T-helper 2 cell treated with Interferon-gamma antibody and Interleukin-4, amounts not matched to agents 5 μg/mL and 100 μg/mL, for 36 hours (primary cell): ENCODE data around the gene KCNQ1.
"Not testable (repeated sequence)": the region's sequence is repeated elsewhere in the genome, so short reads cannot be mapped to it uniquely, and the experiment has no call there.

Source experiments
- DNase-seq: peaks from one replicate; pipeline ENCODE4 v3.0.0; 2021; ENCODE audit warnings: low spot score
- H3K27ac Mint-ChIP-seq: one replicate; pipeline ENCODE4 v1.8.0; 2021; ENCODE audit warnings: mild to moderate bottlenecking, mixed read lengths
- H3K27me3 Mint-ChIP-seq: one replicate; pipeline ENCODE4 v1.8.0; 2021; ENCODE audit warnings: low read depth, mixed read lengths
- H3K36me3 Mint-ChIP-seq: one replicate; pipeline ENCODE4 v1.8.0; 2021; ENCODE audit warnings: low read depth, mixed read lengths
- H3K4me1 Mint-ChIP-seq: one replicate; pipeline ENCODE4 v1.8.0; 2021; ENCODE audit warnings: low read depth, mixed read lengths
- H3K4me3 Mint-ChIP-seq: one replicate; pipeline ENCODE4 v1.8.0; 2022; ENCODE audit warnings: mild to moderate bottlenecking, moderate library complexity, mixed read lengths
- H3K9me3 Mint-ChIP-seq: one replicate; pipeline ENCODE4 v1.8.0; 2021; ENCODE audit warnings: mixed read lengths

KCNQ1 gene

DNA sequence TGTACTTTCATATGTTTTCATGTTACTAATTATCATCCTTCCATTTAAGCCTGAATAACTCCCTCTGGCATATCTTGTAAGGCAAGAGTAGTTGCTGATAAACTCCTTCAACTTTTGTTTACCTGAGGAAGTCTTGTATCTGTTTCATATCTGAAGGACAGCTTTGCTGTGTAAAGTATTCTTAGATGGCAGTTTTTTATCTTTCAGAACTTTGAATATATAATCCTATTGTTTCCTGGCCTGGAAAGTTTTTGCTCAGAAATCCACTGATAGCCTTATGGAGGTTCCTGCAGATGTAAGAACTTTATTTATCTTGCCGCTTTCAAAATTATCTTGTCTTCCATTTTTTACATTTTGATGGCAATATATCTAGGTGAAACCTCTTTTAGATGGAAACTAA lies 185.9 kb downstream of the KCNQ1 start:
- H3K36me3 Mint-ChIP-seq, result peaks cover 7% of the 10 kb centered on the region
- H3K27ac Mint-ChIP-seq, result no peak overlapping the region
- H3K27me3 Mint-ChIP-seq, result no peaks in the 10 kb centered on the region
- no peak overlapping the region for H3K4me3 Mint-ChIP-seq
- H3K9me3 Mint-ChIP-seq, result peaks cover 46% of the 10 kb centered on the region
- no peak for DNase-seq
- H3K4me1 Mint-ChIP-seq, result no peaks in the 10 kb centered on the region

DNA sequence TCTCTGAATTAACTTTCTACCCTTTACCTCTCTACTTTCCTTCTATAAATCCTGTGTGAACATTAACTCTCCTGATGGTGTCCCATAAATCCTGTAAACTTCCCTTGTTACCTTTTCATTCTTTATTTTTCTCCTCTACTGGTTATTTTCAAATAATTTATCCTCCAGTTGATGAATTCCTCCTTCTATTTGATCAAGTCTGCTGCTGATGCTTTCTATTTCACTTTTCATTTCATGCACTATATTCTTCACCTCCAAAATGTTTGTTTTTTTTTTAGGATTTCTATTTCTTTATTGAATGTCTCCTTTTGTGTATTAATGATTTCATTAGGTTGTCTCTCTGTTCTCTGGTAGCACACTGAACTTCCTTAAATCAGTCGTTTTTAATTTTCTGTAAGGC lies 186.4 kb downstream of the KCNQ1 start:
- Mint-ChIP-seq H3K9me3 (peaks cover 46% of the 10 kb centered on the region), H3K36me3 (peaks cover 7% of the 10 kb centered on the region)
- no peak for DNase-seq

DNA sequence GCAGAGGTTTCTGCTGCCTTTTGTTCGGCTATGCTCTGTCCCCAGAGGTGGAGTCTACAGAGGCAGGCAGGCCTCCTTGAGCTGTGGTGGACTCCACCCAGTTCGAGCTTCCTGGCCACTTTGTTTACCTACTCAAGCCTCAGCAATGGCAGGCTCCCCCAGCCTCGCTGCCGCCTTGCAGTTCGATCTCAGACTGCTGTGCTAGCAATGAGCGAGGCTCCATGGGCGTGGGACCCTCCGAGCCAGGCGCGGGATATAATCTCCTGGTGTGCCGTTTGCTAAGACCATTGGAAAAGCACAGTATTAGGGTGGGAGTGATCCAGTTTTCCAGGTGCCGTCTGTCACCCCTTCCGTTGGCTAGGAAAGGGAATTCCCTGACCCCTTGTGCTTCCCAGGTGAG lies 195.0 kb downstream of the KCNQ1 start:
- not testable (repeated sequence) for H3K4me3 Mint-ChIP-seq, H3K27ac Mint-ChIP-seq, H3K27me3 Mint-ChIP-seq, H3K36me3 Mint-ChIP-seq, DNase-seq, H3K4me1 Mint-ChIP-seq
- H3K9me3 Mint-ChIP-seq, result peaks cover 58% of the 10 kb centered on the region

More for the DNA sequence above, 186.4 kb downstream of the KCNQ1 start:
- H3K4me1 Mint-ChIP-seq, result no peaks in the 10 kb centered on the region
- H3K27ac Mint-ChIP-seq, result no peak overlapping the region
- no peak overlapping the region for H3K4me3 Mint-ChIP-seq
- H3K27me3 Mint-ChIP-seq, result no peaks in the 10 kb centered on the region

DNA sequence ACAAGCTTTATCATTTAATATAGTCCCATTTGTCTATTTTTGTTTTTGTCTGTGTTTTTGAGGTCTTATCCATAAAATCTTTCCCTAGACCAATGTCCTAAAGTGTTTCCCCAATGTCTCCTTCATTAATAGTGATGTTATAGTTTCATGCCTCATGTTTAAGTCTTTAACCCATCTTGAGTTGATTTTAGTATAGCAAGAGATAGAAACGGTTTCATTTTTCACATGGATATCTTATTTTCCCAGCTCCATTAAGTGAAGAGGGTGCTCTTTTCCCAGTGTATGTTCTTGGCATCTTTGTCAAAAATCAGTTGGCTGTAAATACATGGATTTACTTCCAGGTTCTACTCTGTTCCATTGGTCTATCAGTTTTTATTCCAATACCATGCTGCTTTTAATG lies 196.8 kb downstream of the KCNQ1 start:
- Mint-ChIP-seq H3K4me1 (no peaks in the 10 kb centered on the region), H3K27me3 (no peaks in the 10 kb centered on the region), H3K36me3 (peaks cover 2% of the 10 kb centered on the region), H3K9me3 (peaks cover 60% of the 10 kb centered on the region), H3K4me3 (no peak overlapping the region), H3K27ac (no peak overlapping the region)
- DNase-seq, result no peak

DNA sequence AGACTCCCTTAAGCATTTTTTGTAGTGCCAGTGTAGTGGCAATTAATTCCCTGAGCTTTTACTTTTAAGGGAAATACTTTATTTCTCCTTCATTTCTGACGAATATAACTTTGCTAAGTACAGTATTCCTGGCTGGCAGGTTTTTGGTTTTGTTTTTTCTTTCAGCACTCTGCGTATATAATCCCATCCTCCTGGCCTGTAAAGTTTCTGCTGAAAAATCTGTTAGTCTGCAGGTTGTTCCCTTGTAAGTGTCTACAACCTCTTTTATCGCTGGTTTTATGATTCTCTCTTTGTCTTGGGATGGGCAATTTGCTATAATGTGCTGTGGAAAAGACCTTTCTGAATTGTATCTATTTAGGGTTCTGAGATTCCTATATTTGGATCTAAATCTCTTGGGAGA lies 198.9 kb downstream of the KCNQ1 start:
- Mint-ChIP-seq H3K4me1 (no peaks in the 10 kb centered on the region), H3K27me3 (no peaks in the 10 kb centered on the region), H3K36me3 (peaks cover 2% of the 10 kb centered on the region), H3K4me3 (no peak overlapping the region), H3K27ac (no peak overlapping the region), H3K9me3 (peaks cover 71% of the 10 kb centered on the region)
- no peak for DNase-seq

DNA sequence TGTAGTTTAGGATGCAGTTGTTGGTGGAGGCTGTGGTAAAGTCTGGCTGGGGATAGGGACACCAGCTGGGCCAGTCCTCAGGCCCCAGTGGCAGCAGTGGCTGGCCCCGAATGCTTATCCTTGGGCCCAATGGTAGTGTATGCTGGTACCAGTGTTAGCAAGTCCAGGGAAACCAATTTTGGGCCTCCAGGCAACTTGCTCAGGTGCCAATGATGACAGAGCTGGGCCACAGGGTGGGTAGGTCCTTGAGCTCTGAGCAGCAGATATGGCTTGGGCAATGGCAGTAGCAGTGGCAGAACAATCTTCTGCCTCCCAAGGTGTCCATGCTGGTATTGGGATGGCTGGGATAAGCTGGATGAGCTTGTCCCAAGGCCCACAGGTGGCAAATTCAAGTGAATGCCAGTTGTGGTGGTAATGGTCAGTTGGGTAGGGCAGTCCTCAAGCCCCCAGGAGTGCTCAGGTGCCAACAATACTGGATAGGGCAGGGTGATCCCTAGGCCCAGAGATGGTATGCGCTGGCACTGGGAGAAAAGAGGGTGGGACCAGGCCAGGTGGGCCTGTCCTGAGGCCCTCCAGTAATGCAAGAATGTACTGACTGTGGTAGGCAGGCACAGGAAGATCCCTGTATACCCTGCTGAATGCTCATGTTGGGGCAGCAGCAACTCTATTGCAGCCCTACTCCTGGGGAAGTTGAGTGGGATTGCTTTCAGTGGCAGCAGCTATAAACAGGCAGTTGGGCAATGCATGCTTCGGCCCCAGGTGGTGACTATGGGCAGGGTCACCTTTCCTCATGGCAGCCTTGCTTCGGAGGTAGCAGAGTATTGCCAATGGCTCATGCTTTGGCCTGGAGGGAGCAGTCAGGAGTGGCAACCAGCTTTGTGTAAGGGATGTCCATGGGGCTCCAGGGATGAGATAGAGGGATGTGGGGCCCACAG lies 200.3 kb downstream of the KCNQ1 start:
- Mint-ChIP-seq H3K4me1 (no peaks in the 10 kb centered on the region), H3K27ac (no peak overlapping the region), H3K4me3 (no peak overlapping the region), H3K27me3 (no peaks in the 10 kb centered on the region), H3K36me3 (peaks cover 2% of the 10 kb centered on the region), H3K9me3 (peaks cover 77% of the 10 kb centered on the region)
- DNase-seq, result no peak

- no peaks in the 10 kb centered on the region for H3K4me1 Mint-ChIP-seq
- no peaks in the 10 kb centered on the region for H3K27me3 Mint-ChIP-seq
- H3K36me3 Mint-ChIP-seq, result no peaks in the 10 kb centered on the region
- no peak overlapping the region for H3K4me3 Mint-ChIP-seq
- DNase-seq, result no peak
- no peak overlapping the region for H3K27ac Mint-ChIP-seq
- H3K9me3 Mint-ChIP-seq, result peaks cover 77% of the 10 kb centered on the region
These were observed 200.9 kb downstream of the KCNQ1 start for GRCh38 chr11:2645779-2646118.

- H3K27ac Mint-ChIP-seq, result no peak overlapping the region
These were observed 202.4 kb downstream of the KCNQ1 start for GRCh38 chr11:2647167-2647566.

DNA sequence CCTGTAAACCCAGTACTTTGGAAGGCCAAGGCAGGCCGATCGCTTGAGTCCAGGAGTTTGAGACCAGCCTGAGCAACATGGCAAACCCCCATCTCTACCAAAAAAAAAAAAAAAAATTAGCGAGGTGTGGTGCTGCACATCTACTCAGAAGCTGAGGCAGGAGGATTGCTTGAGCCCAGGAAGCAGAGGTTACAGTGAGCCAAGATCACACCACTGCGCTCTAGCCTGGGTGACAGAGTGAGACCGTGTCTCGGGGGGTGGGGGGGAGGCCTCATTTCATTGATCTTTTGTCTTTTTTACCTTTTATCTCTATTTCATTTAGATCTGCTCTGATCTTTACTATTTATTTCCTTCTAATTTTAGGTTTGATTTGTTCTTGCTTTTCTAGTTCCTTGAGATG lies 203.1 kb downstream of the KCNQ1 start:
- peaks cover 71% of the 10 kb centered on the region for H3K9me3 Mint-ChIP-seq
- H3K27ac Mint-ChIP-seq, result no peak overlapping the region
- H3K27me3 Mint-ChIP-seq, result no peaks in the 10 kb centered on the region
- H3K36me3 Mint-ChIP-seq, result peaks cover 2% of the 10 kb centered on the region
- no peak for DNase-seq
- no peaks in the 10 kb centered on the region for H3K4me1 Mint-ChIP-seq
- H3K4me3 Mint-ChIP-seq, result no peak overlapping the region

More at GRCh38 chr11:2647167-2647566, 202.4 kb downstream of the KCNQ1 start:
- Mint-ChIP-seq H3K27me3 (no peaks in the 10 kb centered on the region), H3K9me3 (peaks cover 74% of the 10 kb centered on the region), H3K36me3 (no peaks in the 10 kb centered on the region), H3K4me1 (no peaks in the 10 kb centered on the region), H3K4me3 (no peak overlapping the region)
- no peak for DNase-seq

GRCh38 chr11:2649400-2649799 lies 204.6 kb downstream of the KCNQ1 start:
- no peak overlapping the region for H3K27ac Mint-ChIP-seq
- H3K4me1 Mint-ChIP-seq, result no peaks in the 10 kb centered on the region
- H3K9me3 Mint-ChIP-seq, result peaks cover 56% of the 10 kb centered on the region
- H3K27me3 Mint-ChIP-seq, result no peaks in the 10 kb centered on the region
- peaks cover 2% of the 10 kb centered on the region for H3K36me3 Mint-ChIP-seq
- DNase-seq, result no peak
- no peak overlapping the region for H3K4me3 Mint-ChIP-seq

GRCh38 chr11:2649848-2650247 lies 205.0 kb downstream of the KCNQ1 start:
- Mint-ChIP-seq H3K4me3 (no peak overlapping the region), H3K9me3 (peaks cover 52% of the 10 kb centered on the region), H3K4me1 (no peaks in the 10 kb centered on the region), H3K27ac (no peak overlapping the region), H3K27me3 (no peaks in the 10 kb centered on the region), H3K36me3 (peaks cover 2% of the 10 kb centered on the region)
- DNase-seq, result no peak

- Mint-ChIP-seq H3K4me3 (no peak overlapping the region), H3K27ac (no peak overlapping the region), H3K4me1 (no peaks in the 10 kb centered on the region), H3K27me3 (no peaks in the 10 kb centered on the region), H3K36me3 (peaks cover 2% of the 10 kb centered on the region), H3K9me3 (peaks cover 51% of the 10 kb centered on the region)
- no peak for DNase-seq
These were observed 205.6 kb downstream of the KCNQ1 start for GRCh38 chr11:2650343-2650867.

DNA sequence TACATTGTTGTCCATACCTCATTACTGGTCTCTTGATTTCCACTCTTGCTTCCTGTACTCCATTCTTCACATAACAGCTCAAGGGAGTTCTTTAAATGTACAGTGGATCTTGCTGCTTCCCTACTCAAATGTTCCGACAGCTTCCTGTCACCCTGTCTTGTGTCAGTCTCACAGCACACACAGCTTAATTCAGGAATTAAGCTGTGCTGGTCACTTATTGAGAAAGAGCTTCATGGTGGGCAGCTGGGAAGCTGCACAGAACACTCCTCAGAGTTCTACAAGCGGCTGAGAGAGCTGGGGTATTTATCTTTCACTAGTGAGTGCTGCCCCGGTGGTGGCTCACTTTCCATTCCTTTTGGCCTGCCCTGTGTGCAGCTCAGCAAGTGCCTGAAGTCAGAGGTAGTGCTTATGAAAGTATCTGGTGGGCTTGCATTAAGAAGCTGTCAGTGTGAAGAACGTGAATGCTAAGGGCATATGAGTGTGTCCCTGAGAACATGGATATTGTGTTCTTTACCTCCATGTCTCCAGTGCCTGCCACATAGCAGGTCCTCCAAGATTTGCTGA lies 206.3 kb downstream of the KCNQ1 start:
- H3K36me3 Mint-ChIP-seq, result peaks cover 2% of the 10 kb centered on the region
- no peaks in the 10 kb centered on the region for H3K27me3 Mint-ChIP-seq
- no peak overlapping the region for H3K4me3 Mint-ChIP-seq
- no peak for DNase-seq
- no peaks in the 10 kb centered on the region for H3K4me1 Mint-ChIP-seq
- no peak overlapping the region for H3K27ac Mint-ChIP-seq
- peaks cover 51% of the 10 kb centered on the region for H3K9me3 Mint-ChIP-seq

DNA sequence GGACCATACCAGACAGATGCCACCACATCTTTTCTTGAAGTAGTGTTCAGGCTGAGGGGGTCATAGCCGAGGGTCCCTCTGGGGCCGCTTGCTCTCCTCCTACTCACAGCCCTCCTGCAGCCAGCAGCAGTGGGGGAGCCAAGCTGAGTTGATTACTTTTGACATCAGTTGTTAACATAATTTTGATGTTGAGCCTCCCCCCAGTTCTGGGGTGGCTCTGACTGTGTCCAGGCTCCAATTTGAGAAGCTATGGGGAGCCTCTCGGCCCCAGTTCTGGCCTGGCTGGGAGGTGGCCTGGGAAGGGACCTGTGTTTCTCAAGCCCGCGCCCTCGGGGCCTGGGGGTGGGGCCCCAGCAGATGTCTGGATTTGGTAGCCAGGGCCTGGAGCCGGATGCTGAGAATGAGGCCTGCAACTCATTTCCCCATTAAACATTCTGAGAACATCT lies 207.0 kb downstream of the KCNQ1 start:
- no peak overlapping the region for H3K27ac Mint-ChIP-seq
- H3K9me3 Mint-ChIP-seq, result peaks cover 49% of the 10 kb centered on the region
- H3K4me3 Mint-ChIP-seq, result no peak overlapping the region
- no peaks in the 10 kb centered on the region for H3K27me3 Mint-ChIP-seq
- peaks cover 2% of the 10 kb centered on the region for H3K36me3 Mint-ChIP-seq
- no peak for DNase-seq
- H3K4me1 Mint-ChIP-seq, result no peaks in the 10 kb centered on the region
